IMR-90 (cell line): ENCODE results near the gene AP4M1. TPM values are rescaled to one million over a fixed set of nuclear protein-coding genes. Genes with fewer than 3 reads are reported as not detected.

Experiments used
- ATAC-seq: fragments of 200-7000 bp; cut with Tn5 transposase; 2 replicates; pipeline ENCODE4 v1.9.1; 2020; ENCODE audit warnings: low read depth, mild to moderate bottlenecking, moderate library complexity
- BruUV-seq: library from RNA; stranded (reverse); fragments of 400-500 nt; replicated peaks from 2 replicates; lab custom pipeline; 2021; lab: Mats Ljungman, UMichigan
- CTCF ChIA-PET: fragments of 300-600 bp; formaldehyde crosslinking; extraction: SDS; loops from one replicate; lab custom pipeline; 2021; ENCODE audit warnings: antibody characterized with exemption; lab: Yijun Ruan, JAX
- POLR2A ChIA-PET: fragments of 300-600 bp; sonication (Branson Sonifier 250); formaldehyde crosslinking; loops from one replicate; lab custom pipeline; 2022; ENCODE audit warnings: antibody characterized with exemption; ENCODE audit not compliant: unreplicated experiment; lab: Charles Lee
- DNase-seq: peaks from one replicate; pipeline ENCODE4 v3.0.0; 2013
- H2AFZ ChIP-seq: replicated peaks from 2 replicates; pipeline ENCODE3; 2013; ENCODE audit warnings: low read length, mild to moderate bottlenecking; ENCODE audit not compliant: poor library complexity
- H2AK5ac ChIP-seq: 2 replicates; pipeline ENCODE4 v1.6.1; 2013; ENCODE audit warnings: low read depth, low read length, inconsistent platforms
- H2AK9ac ChIP-seq: replicated peaks from 2 replicates; pipeline ENCODE3; 2013; ENCODE audit warnings: mild to moderate bottlenecking, low read depth, low read length, moderate library complexity; ENCODE audit not compliant: poor library complexity
- H2BK120ac ChIP-seq: 2 replicates; pipeline ENCODE4 v1.6.1; 2013; ENCODE audit warnings: low read depth, low read length, inconsistent platforms
- H2BK15ac ChIP-seq: 3 replicates; pipeline ENCODE4 v1.6.1; 2013; ENCODE audit warnings: low read depth, low read length, inconsistent platforms
- H2BK20ac ChIP-seq: 2 replicates; pipeline ENCODE4 v1.6.1; 2013; ENCODE audit warnings: low read depth, mild to moderate bottlenecking, inconsistent platforms, low read length, moderate library complexity
- H2BK5ac ChIP-seq: 2 replicates; pipeline ENCODE4 v1.6.1; 2013; ENCODE audit warnings: mild to moderate bottlenecking, low read depth, low read length, inconsistent platforms; ENCODE audit not compliant: poor library complexity, severe bottlenecking
- H3K14ac ChIP-seq: replicated peaks from 2 replicates; pipeline ENCODE4 v1.6.1; 2013; ENCODE audit warnings: low read depth, low read length, inconsistent platforms
- H3K18ac ChIP-seq: 2 replicates; pipeline ENCODE4 v1.6.1; 2013; ENCODE audit warnings: low read depth, low read length, control low read depth
- H3K23ac ChIP-seq: 2 replicates; pipeline ENCODE4 v1.6.1; 2013; ENCODE audit warnings: low read depth, low read length, inconsistent platforms
- H3K27ac ChIP-seq: 2 replicates; pipeline ENCODE4 v1.5.1; 2013; ENCODE audit warnings: mild to moderate bottlenecking, control low read depth, low read length; ENCODE audit not compliant: insufficient read depth
- H3K27me3 ChIP-seq: 2 replicates; pipeline ENCODE4 v1.6.1; 2013; ENCODE audit warnings: low read length; ENCODE audit not compliant: control insufficient read depth, insufficient read depth
- H3K36me3 ChIP-seq: 2 replicates; pipeline ENCODE4 v1.6.1; 2013; ENCODE audit warnings: low read length, mixed read lengths; ENCODE audit not compliant: control insufficient read depth, insufficient read depth
- H3K4ac ChIP-seq: 2 replicates; pipeline ENCODE4 v1.6.1; 2013; ENCODE audit warnings: low read depth, low read length, inconsistent platforms
- H3K4me1 ChIP-seq: 2 replicates; pipeline ENCODE4 v1.6.1; 2013; ENCODE audit warnings: low read length, mixed read lengths; ENCODE audit not compliant: control insufficient read depth, insufficient read depth
- H3K4me2 ChIP-seq: 2 replicates; pipeline ENCODE4 v1.6.1; 2013; ENCODE audit warnings: low read depth, mild to moderate bottlenecking, control low read depth, low read length, moderate library complexity
- H3K4me3 ChIP-seq: 2 replicates; pipeline ENCODE4 v1.5.1; 2013; ENCODE audit warnings: low read depth, mild to moderate bottlenecking, control low read depth, low read length, moderate library complexity; ENCODE audit not compliant: insufficient read depth
- H3K56ac ChIP-seq: 2 replicates; pipeline ENCODE4 v1.6.1; 2013; ENCODE audit warnings: low read length, inconsistent platforms; ENCODE audit not compliant: insufficient read depth; ENCODE audit errors: extremely low read depth
- H3K79me1 ChIP-seq, 2 experiments: 2 replicates each; pipeline ENCODE4 v1.6.1; 2013; ENCODE audit warnings: low read length in 2 of 2, inconsistent platforms in 1 of 2, low read depth in 1 of 2
- H3K9ac ChIP-seq: 2 replicates; pipeline ENCODE4 v1.6.1; 2013; ENCODE audit warnings: low read depth, low read length, control low read depth
- H3K9me1 ChIP-seq: 2 replicates; pipeline ENCODE4 v1.6.1; 2013; ENCODE audit warnings: low read length, inconsistent platforms; ENCODE audit not compliant: insufficient read depth
- H3K9me3 ChIP-seq: 2 replicates; pipeline ENCODE4 v1.6.1; 2013; ENCODE audit warnings: low read length; ENCODE audit not compliant: control insufficient read depth, insufficient read depth
- H4K20me1 ChIP-seq: 2 replicates; pipeline ENCODE4 v1.6.1; 2013; ENCODE audit warnings: low read length, inconsistent platforms; ENCODE audit not compliant: insufficient read depth
- H4K5ac ChIP-seq: 2 replicates; pipeline ENCODE4 v1.6.1; 2013; ENCODE audit warnings: mild to moderate bottlenecking, low read depth, low read length, control low read depth
- H4K8ac ChIP-seq, 2 experiments: 2 replicates each; pipeline ENCODE4 v1.6.1; 2013; ENCODE audit warnings: low read depth in 2 of 2, low read length in 2 of 2, control low read depth in 1 of 2, inconsistent platforms in 1 of 2
- H4K91ac ChIP-seq: 2 replicates; pipeline ENCODE4 v1.6.1; 2013; ENCODE audit warnings: low read depth, low read length, inconsistent platforms; ENCODE audit not compliant: insufficient read depth
- CEBPB ChIP-seq: IDR thresholded peaks from 2 replicates; pipeline ENCODE4 v1.6.1; 2012; ENCODE audit warnings: low read depth, low read length, improper control_type of control experiment
- CHD1 ChIP-seq: IDR thresholded peaks from 2 replicates; pipeline ENCODE4 v1.6.1; 2012; ENCODE audit warnings: low read depth, low read length, improper control_type of control experiment
- MAFK ChIP-seq: IDR thresholded peaks from 2 replicates; pipeline ENCODE4 v1.6.1; 2012; ENCODE audit warnings: low read depth, low read length, improper control_type of control experiment
- MAZ ChIP-seq: IDR thresholded peaks from 2 replicates; pipeline ENCODE4 v1.6.1; 2012; ENCODE audit warnings: low read depth, mild to moderate bottlenecking, low read length, improper control_type of control experiment, moderate library complexity, borderline replicate concordance
- POLR2A ChIP-seq: IDR thresholded peaks from 2 replicates; pipeline ENCODE4 v1.6.1; 2012; ENCODE audit warnings: mild to moderate bottlenecking, low read depth, low read length
- RAD21 ChIP-seq: IDR thresholded peaks from 2 replicates; pipeline ENCODE4 v1.6.1; 2012; ENCODE audit warnings: low read length, improper control_type of control experiment
- RCOR1 ChIP-seq: IDR thresholded peaks from 2 replicates; pipeline ENCODE4 v1.6.1; 2012; ENCODE audit warnings: mild to moderate bottlenecking, low read length, improper control_type of control experiment; ENCODE audit not compliant: insufficient replicate concordance
- RFX5 ChIP-seq: IDR thresholded peaks from 2 replicates; pipeline ENCODE4 v1.8.0; 2012; ENCODE audit warnings: low read depth, mild to moderate bottlenecking, low read length, moderate library complexity
- SMC3 ChIP-seq: fragments of 150-350 bp; IDR thresholded peaks from 2 replicates; pipeline ENCODE4 v1.6.1; 2016; ENCODE audit warnings: low read depth, mild to moderate bottlenecking, antibody characterized with exemption, low read length, moderate library complexity
- USF2 ChIP-seq: fragments of 150-350 bp; IDR thresholded peaks from 2 replicates; pipeline ENCODE4 v1.6.1; 2017; ENCODE audit warnings: mild to moderate bottlenecking, antibody characterized with exemption, low read length, low read depth
- WGBS, 2 experiments: methylation state at CpG; one replicate each; pipeline versions ENCODE4 v1.1.5 to v1.1.7; 2013; ENCODE audit warnings: missing lambda C conversion rate in 2 of 2; ENCODE audit not compliant: insufficient read length in 1 of 2; ENCODE audit errors: extremely low coverage in 2 of 2; 5-methylcytosine and 5-hydroxymethylcytosine counted together
- dilution Hi-C: fragments of 300-500 bp; cut with HindIII; formaldehyde crosslinking; loops from one replicate; pipeline ENCODE4 v1.14.3; 2018; ENCODE audit warnings: low sequenced_read_pairs; ENCODE audit not compliant: unreplicated experiment
- in situ Hi-C: fragments of 300-500 bp; cut with MboI; formaldehyde crosslinking; loops from 3 replicates; pipeline ENCODE4 v1.14.3; 2019; ENCODE audit warnings: low sequenced_read_pairs, inconsistent platforms, mixed read lengths
- intact Hi-C: fragments of 100-400 bp; cut with micrococcal nuclease; formaldehyde crosslinking; loops from 2 replicates; pipeline ENCODE4 v1.10.0; 2022
- polyA plus RNA-seq, 3 experiments: library from polyadenylated mRNA; depleted of rRNA; stranded (reverse); fragments of >200 nt; gene quantifications; 2 replicates each; pipeline ENCODE4 v1.2.3, GENCODE V29; 2012; ENCODE audit warnings: low replicate concordance in 1 of 3
- total RNA-seq: library from RNA; depleted of rRNA; stranded (reverse); fragments of >200 nt; gene quantifications from 2 replicates; pipeline ENCODE4 v1.2.3, GENCODE V29; 2012

AP4M1 gene
- total and polyA plus RNA-seq, 2 of the 4 experiments (the other 2 are of a cell fraction) = 21.1 to 21.4 TPM

GRCh38 chr7:100152937-100153666, 51.7 kb downstream of the AP4M1 start:
- Histone ChIP-seq H2AFZ (no peak overlapping the region), H3K27ac (no peak overlapping the region), H3K4ac (no peak overlapping the region), H2BK20ac (no peak overlapping the region), H3K79me1 (peaks cover 32 to 78% of the 10 kb centered on the region in 2 experiments), H4K5ac (no peak overlapping the region), H2BK120ac (no peak overlapping the region), H3K14ac (no peak overlapping the region), H4K91ac (no peak overlapping the region), H3K4me2 (no peak overlapping the region), H4K8ac (no peak overlapping the region), H3K9me1 (no peaks in the 10 kb centered on the region), H3K36me3 (peaks cover 42% of the 10 kb centered on the region), H3K27me3 (no peaks in the 10 kb centered on the region), H3K4me3 (no peak overlapping the region), H3K23ac (no peak overlapping the region), H3K9ac (no peak overlapping the region), H2AK5ac (no peak overlapping the region), H3K9me3 (no peaks in the 10 kb centered on the region), H3K4me1 (peaks cover 8% of the 10 kb centered on the region), H2BK5ac (no peak overlapping the region), H3K56ac (no peak overlapping the region), H2BK15ac (no peak overlapping the region), H3K18ac (no peak overlapping the region), H4K20me1 (peaks cover 23% of the 10 kb centered on the region), H2AK9ac (no peak overlapping the region)
- ATAC-seq (no peak), DNase-seq (no peak)
- intact Hi-C loops = no loop called here
- no TSS peak for BruUV-seq
- no peak for TF ChIP-seq CEBPB
- TF ChIP-seq MAZ = no peak
- no peak for TF ChIP-seq RAD21
- TF ChIP-seq USF2 = no peak
- TF ChIP-seq RCOR1 = no peak
- TF ChIP-seq CHD1 = no peak
- TF ChIP-seq POLR2A = no peak
- no peak for TF ChIP-seq RFX5
- no peak for TF ChIP-seq SMC3
- no peak for TF ChIP-seq MAFK
- dilution Hi-C loops = no loop called here
- in situ Hi-C loops = no loop called here
- ChIA-PET POLR2A (interaction anchor here (0.6 kb wide), 1 partner anchor 68 kb away, joined by 3 read pairs; no protein-coding TSS in a partner anchor), CTCF (no interaction called here)
- WGBS, 2 experiments = 92% methylated on average over 6 of the region's 18 CpGs; no CpG with 5 or more reads in 1 of the 2 experiments
